ENCODE data around the gene PTPRD. TPM values are rescaled to one million over a fixed set of nuclear protein-coding genes. Genes with fewer than 3 reads are reported as not detected.

The PTPRD gene
- total RNA-seq, 1 donor from 2014 or later: 109 TPM

DNA sequence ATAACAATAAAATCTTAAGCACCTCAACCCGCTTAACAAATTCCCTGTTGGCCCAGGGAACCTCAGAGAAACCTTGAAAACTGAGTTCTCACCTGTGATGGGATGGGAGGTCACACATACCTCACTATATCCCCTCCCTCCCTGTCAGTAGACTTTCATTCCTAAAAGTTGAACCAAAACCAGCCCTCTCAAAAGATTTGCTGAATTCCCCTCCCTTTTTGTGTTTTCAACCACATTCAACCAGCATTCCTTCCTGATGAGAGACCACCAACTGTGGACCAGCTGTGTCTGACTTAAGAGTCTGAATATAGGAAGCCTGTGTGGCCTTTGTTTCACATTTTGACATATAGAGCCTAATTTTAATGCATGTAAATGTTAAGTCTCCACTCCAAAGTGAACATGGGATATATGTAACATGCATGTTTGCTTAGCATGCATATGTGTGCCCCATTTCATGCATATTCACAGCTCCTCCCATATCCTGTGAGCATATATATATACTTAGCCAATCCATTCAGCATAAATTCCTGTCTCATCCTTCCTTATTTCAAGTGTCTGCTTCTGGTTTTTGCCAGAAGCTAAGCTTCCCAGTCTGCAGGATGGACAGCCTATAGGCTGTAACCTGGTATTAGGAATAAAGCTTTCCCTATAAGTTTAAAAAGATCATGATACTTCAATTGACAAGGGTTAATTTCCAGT, 604.6 kb downstream of the PTPRD start:
- no peak overlapping the region for H3K27ac Mint-ChIP-seq
- TF ChIP-seq, protein P1, sequence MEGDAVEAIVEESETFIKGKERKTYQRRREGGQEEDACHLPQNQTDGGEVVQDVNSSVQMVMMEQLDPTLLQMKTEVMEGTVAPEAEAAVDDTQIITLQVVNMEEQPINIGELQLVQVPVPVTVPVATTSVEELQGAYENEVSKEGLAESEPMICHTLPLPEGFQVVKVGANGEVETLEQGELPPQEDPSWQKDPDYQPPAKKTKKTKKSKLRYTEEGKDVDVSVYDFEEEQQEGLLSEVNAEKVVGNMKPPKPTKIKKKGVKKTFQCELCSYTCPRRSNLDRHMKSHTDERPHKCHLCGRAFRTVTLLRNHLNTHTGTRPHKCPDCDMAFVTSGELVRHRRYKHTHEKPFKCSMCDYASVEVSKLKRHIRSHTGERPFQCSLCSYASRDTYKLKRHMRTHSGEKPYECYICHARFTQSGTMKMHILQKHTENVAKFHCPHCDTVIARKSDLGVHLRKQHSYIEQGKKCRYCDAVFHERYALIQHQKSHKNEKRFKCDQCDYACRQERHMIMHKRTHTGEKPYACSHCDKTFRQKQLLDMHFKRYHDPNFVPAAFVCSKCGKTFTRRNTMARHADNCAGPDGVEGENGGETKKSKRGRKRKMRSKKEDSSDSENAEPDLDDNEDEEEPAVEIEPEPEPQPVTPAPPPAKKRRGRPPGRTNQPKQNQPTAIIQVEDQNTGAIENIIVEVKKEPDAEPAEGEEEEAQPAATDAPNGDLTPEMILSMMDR (IDR thresholded peaks at IDR 0.05; ENCODE audit: unreplicated experiment): no peak
- no peaks in the 10 kb centered on the region for H3K9me3 Mint-ChIP-seq
- no peaks in the 10 kb centered on the region for H3K27me3 Mint-ChIP-seq (ENCODE audit: low read depth)
- no peak for DNase-seq (ENCODE audit: low spot score in 2 of 2, unreplicated experiment in 2 of 2)
- H3K36me3 Mint-ChIP-seq: no peaks in the 10 kb centered on the region
- H3K4me3 Mint-ChIP-seq: no peak overlapping the region
- H3K4me1 Mint-ChIP-seq: no peaks in the 10 kb centered on the region

DNA sequence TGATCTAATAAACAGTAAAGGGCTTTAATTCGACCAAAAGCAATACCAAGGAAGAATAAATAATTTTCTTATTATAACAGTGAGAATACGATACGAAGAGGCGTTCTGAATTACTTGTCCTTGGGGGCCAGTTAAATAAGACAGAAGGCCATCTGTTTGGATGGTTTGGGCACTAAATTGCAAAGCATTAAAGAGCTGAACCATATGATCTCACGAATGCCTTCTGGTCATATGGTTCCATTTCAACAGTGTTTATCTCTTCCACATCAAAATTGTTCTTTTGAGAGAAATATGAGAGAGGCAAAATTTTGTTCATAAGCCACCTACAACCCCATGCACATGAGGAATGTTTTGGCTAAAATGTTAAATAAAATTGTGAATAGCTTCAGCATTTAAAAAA, 605.4 kb downstream of the PTPRD start:
- Mint-ChIP-seq H3K9me3 (no peaks in the 10 kb centered on the region), H3K4me3 (no peak overlapping the region), H3K27me3 (ENCODE audit: low read depth) (no peaks in the 10 kb centered on the region), H3K4me1 (no peaks in the 10 kb centered on the region), H3K27ac (no peak overlapping the region), H3K36me3 (no peaks in the 10 kb centered on the region)
- TF ChIP-seq, protein P1 (IDR thresholded peaks at IDR 0.05; ENCODE audit: unreplicated experiment): no peak
- DNase-seq (ENCODE audit: low spot score in 2 of 2, unreplicated experiment in 2 of 2): no peak

DNA sequence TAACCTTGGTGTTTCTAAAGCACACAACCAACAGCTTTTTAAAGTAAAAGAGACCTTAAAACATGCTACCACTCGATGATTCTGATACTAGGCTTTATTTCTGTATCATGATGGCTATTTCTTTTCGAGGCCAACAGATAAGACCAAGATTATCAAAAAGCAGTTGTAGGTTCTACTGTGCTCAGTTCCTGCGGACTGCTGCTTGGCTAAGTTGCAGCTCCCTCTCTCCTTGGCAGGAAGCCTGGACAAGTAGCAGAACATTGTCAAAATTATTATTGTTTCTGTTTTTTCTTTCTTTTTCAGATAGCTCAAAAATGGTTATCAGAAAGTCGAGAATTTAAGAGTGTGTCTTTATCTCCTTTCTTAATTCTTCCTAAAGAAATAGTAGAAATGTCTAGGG, 607.6 kb downstream of the PTPRD start:
- no peaks in the 10 kb centered on the region for H3K4me1 Mint-ChIP-seq
- DNase-seq (ENCODE audit: low spot score in 2 of 2, unreplicated experiment in 2 of 2): no peak
- H3K27ac Mint-ChIP-seq: no peak overlapping the region
- no peaks in the 10 kb centered on the region for H3K36me3 Mint-ChIP-seq
- H3K4me3 Mint-ChIP-seq: no peak overlapping the region
- peaks cover 4% of the 10 kb centered on the region for H3K9me3 Mint-ChIP-seq
- H3K27me3 Mint-ChIP-seq (ENCODE audit: low read depth): no peaks in the 10 kb centered on the region
- TF ChIP-seq, protein P1 (IDR thresholded peaks at IDR 0.05; ENCODE audit: unreplicated experiment): no peak

DNA sequence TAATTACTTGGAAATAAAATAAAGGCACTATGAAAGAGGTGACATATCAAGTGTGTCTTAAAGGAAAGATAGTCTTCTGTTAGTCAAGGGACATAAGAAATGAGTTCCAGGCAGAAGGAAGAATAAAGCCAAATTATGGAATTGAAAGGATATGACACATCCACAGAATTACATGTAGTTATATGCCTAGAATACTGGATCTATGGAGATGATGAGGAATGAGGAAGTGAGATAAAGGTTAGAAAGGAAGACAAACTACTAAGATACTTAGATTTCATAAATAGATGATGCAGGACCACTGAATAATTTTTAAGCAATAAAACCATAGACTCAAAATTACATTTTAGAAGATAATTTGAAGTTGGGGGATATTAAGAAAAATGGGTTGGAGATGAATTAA, 609.8 kb downstream of the PTPRD start:
- TF ChIP-seq, protein P1 (IDR thresholded peaks at IDR 0.05; ENCODE audit: unreplicated experiment): no peak
- Mint-ChIP-seq H3K9me3 (peaks cover 4% of the 10 kb centered on the region), H3K27ac (no peak overlapping the region), H3K36me3 (no peaks in the 10 kb centered on the region), H3K4me1 (no peaks in the 10 kb centered on the region), H3K27me3 (ENCODE audit: low read depth) (no peaks in the 10 kb centered on the region), H3K4me3 (no peak overlapping the region)
- no peak for DNase-seq (ENCODE audit: low spot score in 2 of 2, unreplicated experiment in 2 of 2)

DNA sequence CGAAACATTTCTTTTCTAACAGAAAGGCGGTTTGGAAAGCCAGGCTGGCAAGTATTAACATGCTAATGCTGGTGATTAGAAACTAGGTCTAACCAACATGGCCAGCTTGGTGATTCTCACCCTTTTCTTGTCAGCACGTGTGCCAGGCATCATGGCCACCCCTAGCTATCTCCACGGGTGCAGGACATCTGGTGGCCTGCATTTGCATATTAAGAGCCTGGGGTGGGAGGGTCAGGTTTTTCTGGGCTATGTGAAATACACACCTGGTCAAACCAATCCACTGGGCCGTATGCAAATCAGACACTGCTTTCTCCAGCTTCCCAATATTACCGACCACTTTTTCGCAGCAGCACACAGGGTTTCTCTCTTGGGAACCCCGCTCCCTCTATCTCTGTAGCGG, 612.1 kb downstream of the PTPRD start:
- H3K4me3 Mint-ChIP-seq: no peak overlapping the region
- no peak for DNase-seq (ENCODE audit: low spot score in 2 of 2, unreplicated experiment in 2 of 2)
- TF ChIP-seq, protein P1 (IDR thresholded peaks at IDR 0.05; ENCODE audit: unreplicated experiment): no peak
- H3K27me3 Mint-ChIP-seq (ENCODE audit: low read depth): no peaks in the 10 kb centered on the region
- H3K27ac Mint-ChIP-seq: no peak overlapping the region
- no peaks in the 10 kb centered on the region for H3K36me3 Mint-ChIP-seq
- peaks cover 4% of the 10 kb centered on the region for H3K9me3 Mint-ChIP-seq
- H3K4me1 Mint-ChIP-seq: peaks cover 4% of the 10 kb centered on the region

All from mesothelial cell of epicardium (in vitro differentiated cells).